ENCODE measurements around the gene INTS13. TPM values are rescaled to one million over a fixed set of nuclear protein-coding genes. Genes with fewer than 3 reads are reported as not detected.
A peak's percentile ranks its signal among the peaks of the same experiment; 100 is the strongest.

The INTS13 gene
- total RNA-seq, 2 donors from 2014 or later: 23.9 to 55.5 TPM

DNA sequence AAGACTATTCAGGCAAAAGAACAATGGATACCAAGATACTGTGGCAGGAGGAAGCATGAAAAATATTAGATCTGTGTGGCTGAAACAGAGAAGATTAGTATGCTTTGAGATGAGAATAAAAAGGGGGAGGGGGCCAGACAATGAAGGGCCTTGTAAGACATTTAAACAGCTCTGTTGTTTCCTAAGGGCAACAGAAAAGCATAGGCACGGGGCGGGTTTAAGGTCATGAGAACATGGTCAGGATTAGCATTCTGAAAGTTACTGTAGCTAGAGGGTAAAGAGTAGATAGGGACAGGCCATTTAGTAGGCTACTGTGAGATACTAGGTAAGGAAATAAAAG, 18.6 kb downstream of the INTS13 start:
- H3K4me3 Mint-ChIP-seq: no peak overlapping the region
- H3K4me3 ChIP-seq (ENCODE audit: low read length): no peak overlapping the region
- WGBS, 2 experiments (ENCODE audit: insufficient coverage in 1 of 2, insufficient read length in 1 of 2): 90 to 92% methylated on average over 2 of the region's 2 CpGs
- TF ChIP-seq, protein P1, sequence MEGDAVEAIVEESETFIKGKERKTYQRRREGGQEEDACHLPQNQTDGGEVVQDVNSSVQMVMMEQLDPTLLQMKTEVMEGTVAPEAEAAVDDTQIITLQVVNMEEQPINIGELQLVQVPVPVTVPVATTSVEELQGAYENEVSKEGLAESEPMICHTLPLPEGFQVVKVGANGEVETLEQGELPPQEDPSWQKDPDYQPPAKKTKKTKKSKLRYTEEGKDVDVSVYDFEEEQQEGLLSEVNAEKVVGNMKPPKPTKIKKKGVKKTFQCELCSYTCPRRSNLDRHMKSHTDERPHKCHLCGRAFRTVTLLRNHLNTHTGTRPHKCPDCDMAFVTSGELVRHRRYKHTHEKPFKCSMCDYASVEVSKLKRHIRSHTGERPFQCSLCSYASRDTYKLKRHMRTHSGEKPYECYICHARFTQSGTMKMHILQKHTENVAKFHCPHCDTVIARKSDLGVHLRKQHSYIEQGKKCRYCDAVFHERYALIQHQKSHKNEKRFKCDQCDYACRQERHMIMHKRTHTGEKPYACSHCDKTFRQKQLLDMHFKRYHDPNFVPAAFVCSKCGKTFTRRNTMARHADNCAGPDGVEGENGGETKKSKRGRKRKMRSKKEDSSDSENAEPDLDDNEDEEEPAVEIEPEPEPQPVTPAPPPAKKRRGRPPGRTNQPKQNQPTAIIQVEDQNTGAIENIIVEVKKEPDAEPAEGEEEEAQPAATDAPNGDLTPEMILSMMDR (conservative IDR thresholded peaks at IDR 0.05): no peak
- peaks cover 52% of the 10 kb centered on the region for H3K36me3 Mint-ChIP-seq (ENCODE audit: low read depth)
- H3K9ac ChIP-seq (ENCODE audit: extremely low read depth, low read length, poor library complexity, severe bottlenecking): no peak overlapping the region
- H3K4me1 ChIP-seq (ENCODE audit: control insufficient read depth, insufficient read depth, low read length): no peaks in the 10 kb centered on the region
- peak overlapping the region; percentile 2 for H3K27ac Mint-ChIP-seq
- peaks cover 45% of the 10 kb centered on the region for H3K36me3 ChIP-seq (ENCODE audit: control insufficient read depth, insufficient read depth, low read length)
- H3K9me3 ChIP-seq (ENCODE audit: control insufficient read depth, low read length): no peaks in the 10 kb centered on the region
- no peaks in the 10 kb centered on the region for H3K9me3 Mint-ChIP-seq
- no peak for DNase-seq
- no peaks in the 10 kb centered on the region for H3K27me3 ChIP-seq (ENCODE audit: control insufficient read depth, insufficient read depth, low read length, poor library complexity, severe bottlenecking)
- no peaks in the 10 kb centered on the region for H3K27me3 Mint-ChIP-seq (ENCODE audit: insufficient read depth)
- no peaks in the 10 kb centered on the region for H3K4me1 Mint-ChIP-seq
- no peak overlapping the region for H3K27ac ChIP-seq (ENCODE audit: low read depth, low read length)

DNA sequence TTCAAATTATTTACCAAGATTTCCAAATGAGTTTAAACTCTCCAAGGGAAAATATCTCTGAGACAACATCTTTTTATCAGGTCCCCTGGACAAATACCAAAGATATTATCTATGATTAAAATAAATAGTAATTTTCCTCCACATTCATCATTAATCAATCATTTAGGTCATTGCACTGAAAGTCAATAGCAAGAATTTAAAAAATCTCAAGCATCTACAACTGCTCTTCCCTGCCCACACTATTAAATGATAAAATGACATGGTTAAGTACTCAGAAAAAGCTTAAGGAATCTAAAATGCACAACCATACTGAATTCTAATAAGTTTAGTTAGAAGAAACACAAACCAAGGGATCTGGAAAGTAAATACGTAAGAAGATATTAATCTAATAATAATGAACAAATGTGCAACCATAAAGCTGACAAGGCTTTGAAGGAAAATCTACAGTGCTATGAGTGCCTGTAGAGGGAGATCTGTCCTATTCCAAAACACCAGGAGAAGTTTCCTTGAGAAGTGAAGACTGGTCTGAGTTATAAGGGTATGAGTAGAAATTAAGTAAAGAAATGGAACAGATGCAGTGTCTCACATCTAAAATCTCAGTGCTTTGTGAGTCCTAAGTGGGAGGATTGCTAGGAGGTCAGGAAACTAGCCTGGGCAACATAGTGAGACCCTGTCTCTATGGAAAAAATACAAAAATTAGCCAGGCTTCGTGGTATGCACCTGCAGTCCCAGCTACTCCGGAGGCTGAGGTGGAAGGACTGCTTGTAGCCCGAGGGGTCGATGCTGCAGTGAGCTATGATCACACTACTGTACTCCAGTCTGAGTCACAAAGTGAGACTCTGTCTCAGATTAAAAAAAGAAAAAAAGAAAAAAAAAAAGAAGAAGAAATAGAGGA, 19.2 kb downstream of the INTS13 start:
- no peaks in the 10 kb centered on the region for H3K27me3 ChIP-seq (ENCODE audit: control insufficient read depth, insufficient read depth, low read length, poor library complexity, severe bottlenecking)
- Mint-ChIP-seq H3K4me1 (no peaks in the 10 kb centered on the region), H3K4me3 (no peak overlapping the region), H3K36me3 (ENCODE audit: low read depth) (peaks cover 48% of the 10 kb centered on the region), H3K27me3 (ENCODE audit: insufficient read depth) (no peaks in the 10 kb centered on the region), H3K9me3 (no peaks in the 10 kb centered on the region), H3K27ac (no peak overlapping the region)
- no peak overlapping the region for H3K9ac ChIP-seq (ENCODE audit: extremely low read depth, low read length, poor library complexity, severe bottlenecking)
- H3K4me1 ChIP-seq (ENCODE audit: control insufficient read depth, insufficient read depth, low read length): no peaks in the 10 kb centered on the region
- no peak overlapping the region for H3K4me3 ChIP-seq (ENCODE audit: low read length)
- DNase-seq: no peak
- no peaks in the 10 kb centered on the region for H3K9me3 ChIP-seq (ENCODE audit: control insufficient read depth, low read length)
- TF ChIP-seq, protein P1 (conservative IDR thresholded peaks at IDR 0.05): peak; percentile 43
- WGBS, 2 experiments (ENCODE audit: insufficient coverage in 1 of 2, insufficient read length in 1 of 2): 81 to 96% methylated on average over 4 of the region's 5 CpGs
- H3K27ac ChIP-seq (ENCODE audit: low read depth, low read length): no peak overlapping the region
- peaks cover 48% of the 10 kb centered on the region for H3K36me3 ChIP-seq (ENCODE audit: control insufficient read depth, insufficient read depth, low read length)

DNA sequence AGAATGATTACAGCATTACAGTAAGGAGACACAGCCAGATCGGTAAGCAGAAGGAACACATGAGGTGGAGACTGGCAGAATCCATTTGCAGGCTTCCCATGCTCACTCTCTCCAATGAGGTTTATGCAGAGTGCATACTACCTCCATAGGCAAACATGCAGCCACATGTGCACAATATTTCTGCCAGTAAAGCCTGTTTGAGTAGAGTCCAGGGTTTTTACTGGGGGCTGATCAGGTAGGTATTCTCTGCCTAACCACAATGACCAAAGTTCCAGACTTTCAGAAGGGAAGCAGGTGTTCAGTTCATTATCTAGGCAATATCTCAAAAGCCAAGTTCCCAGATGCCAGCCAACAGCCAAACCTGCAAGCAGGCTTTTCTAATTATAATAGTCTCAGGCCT, 31.1 kb downstream of the INTS13 start:
- Histone ChIP-seq H3K9ac (ENCODE audit: extremely low read depth, low read length, poor library complexity, severe bottlenecking) (no peak overlapping the region), H3K4me1 (ENCODE audit: control insufficient read depth, insufficient read depth, low read length) (no peaks in the 10 kb centered on the region), H3K36me3 (ENCODE audit: control insufficient read depth, insufficient read depth, low read length) (peaks cover 60% of the 10 kb centered on the region), H3K9me3 (ENCODE audit: control insufficient read depth, low read length) (peaks cover 12% of the 10 kb centered on the region), H3K4me3 (ENCODE audit: low read length) (no peak overlapping the region), H3K27ac (ENCODE audit: low read depth, low read length) (no peak overlapping the region), H3K27me3 (ENCODE audit: control insufficient read depth, insufficient read depth, low read length, poor library complexity, severe bottlenecking) (no peaks in the 10 kb centered on the region)
- TF ChIP-seq, protein P1 (conservative IDR thresholded peaks at IDR 0.05): no peak
- no peak overlapping the region for H3K4me3 Mint-ChIP-seq
- H3K27ac Mint-ChIP-seq: no peak overlapping the region
- DNase-seq: no peak
- WGBS, 2 experiments (ENCODE audit: insufficient coverage in 1 of 2, insufficient read length in 1 of 2): 80 to 94% methylated on average over 1 of the region's 1 CpG
- H3K36me3 Mint-ChIP-seq (ENCODE audit: low read depth): peaks cover 60% of the 10 kb centered on the region
- no peaks in the 10 kb centered on the region for H3K27me3 Mint-ChIP-seq (ENCODE audit: insufficient read depth)
- H3K4me1 Mint-ChIP-seq: no peaks in the 10 kb centered on the region
- H3K9me3 Mint-ChIP-seq: peaks cover 18% of the 10 kb centered on the region

Data from endodermal cell (in vitro differentiated cells).